Activated B cell treated with CpG ODN at 0.5 μM for 24 hours (primary cell): ENCODE data around the gene PTPRD. TPM values are rescaled to one million over a fixed set of nuclear protein-coding genes. Genes with fewer than 3 reads are reported as not detected.

Experiments
- ATAC-seq: fragments of 200-7000 bp; cut with Tn5 transposase; one replicate; pipeline ENCODE4 v1.10.0; 2021; ENCODE audit warnings: low read depth, mild to moderate bottlenecking, moderate library complexity
- CTCF ChIA-PET: fragments of 350-600 bp; sonication (Branson Sonifier 250); formaldehyde crosslinking; loops from one replicate; lab custom pipeline; 2021; ENCODE audit warnings: antibody characterized with exemption; lab: Charles Lee
- POLR2A ChIA-PET: fragments of 350-600 bp; sonication (Branson Sonifier 250); formaldehyde crosslinking; loops from one replicate; lab custom pipeline; 2021; ENCODE audit warnings: antibody characterized with exemption; lab: Charles Lee
- DNase-seq: peaks from one replicate; pipeline ENCODE4 v3.0.0; 2022
- H3K27ac Mint-ChIP-seq: one replicate; pipeline ENCODE4 v1.8.0; 2020; ENCODE audit warnings: mixed read lengths
- H3K27me3 Mint-ChIP-seq: one replicate; pipeline ENCODE4 v1.8.0; 2021; ENCODE audit warnings: mixed read lengths
- H3K36me3 Mint-ChIP-seq: one replicate; pipeline ENCODE4 v1.8.0; 2021; ENCODE audit warnings: low read depth, mixed read lengths
- H3K4me1 Mint-ChIP-seq: one replicate; pipeline ENCODE4 v1.8.0; 2021; ENCODE audit warnings: mixed read lengths
- H3K4me3 Mint-ChIP-seq: one replicate; pipeline ENCODE4 v1.8.0; 2020; ENCODE audit warnings: mild to moderate bottlenecking, mixed read lengths
- H3K9me3 Mint-ChIP-seq: one replicate; pipeline ENCODE4 v1.8.0; 2020; ENCODE audit warnings: mixed read lengths
- intact Hi-C: fragments of 100-400 bp; cut with micrococcal nuclease; formaldehyde crosslinking; loops from one replicate; pipeline ENCODE4 v1.15.1; 2024
- total RNA-seq: library from RNA; stranded (reverse); gene quantifications from 2 replicates; pipeline ENCODE4 v1.2.3, GENCODE V29; 2022
- TF ChIP-seq, protein P1 (sequence below): fragments of 200-600 bp; IDR thresholded peaks from one replicate; pipeline ENCODE4 v1.8.0; 2022; ENCODE audit warnings: antibody characterized with exemption, mild to moderate bottlenecking

The PTPRD gene
- total RNA-seq, 1 donor from 2014 or later = 0.04 TPM

DNA sequence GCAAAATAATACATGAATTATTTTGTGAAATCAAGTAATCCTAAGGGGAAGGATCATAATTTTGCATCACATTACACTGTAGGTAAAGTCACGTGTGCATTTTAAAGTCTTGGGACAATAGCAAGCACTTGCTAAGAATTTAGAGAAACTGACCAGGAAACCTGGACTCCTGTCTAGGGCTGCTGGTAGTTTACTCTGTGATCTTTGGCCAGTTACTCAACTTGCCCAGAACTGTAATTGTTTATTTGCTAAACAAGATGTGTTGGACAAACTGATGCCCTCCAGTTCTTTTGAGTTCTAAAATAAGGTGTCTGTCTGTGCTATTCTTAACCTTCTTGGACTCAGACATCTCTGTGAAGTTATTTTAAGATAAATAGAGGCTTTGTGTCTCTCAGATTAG is 2218.5 kb downstream of the PTPRD start:
- Mint-ChIP-seq H3K4me1 (no peaks in the 10 kb centered on the region), H3K27ac (no peak overlapping the region), H3K4me3 (no peak overlapping the region), H3K9me3 (no peaks in the 10 kb centered on the region), H3K27me3 (no peaks in the 10 kb centered on the region), H3K36me3 (no peaks in the 10 kb centered on the region)
- ChIA-PET POLR2A (no interaction called here), CTCF (no interaction called here)
- TF ChIP-seq, protein P1, sequence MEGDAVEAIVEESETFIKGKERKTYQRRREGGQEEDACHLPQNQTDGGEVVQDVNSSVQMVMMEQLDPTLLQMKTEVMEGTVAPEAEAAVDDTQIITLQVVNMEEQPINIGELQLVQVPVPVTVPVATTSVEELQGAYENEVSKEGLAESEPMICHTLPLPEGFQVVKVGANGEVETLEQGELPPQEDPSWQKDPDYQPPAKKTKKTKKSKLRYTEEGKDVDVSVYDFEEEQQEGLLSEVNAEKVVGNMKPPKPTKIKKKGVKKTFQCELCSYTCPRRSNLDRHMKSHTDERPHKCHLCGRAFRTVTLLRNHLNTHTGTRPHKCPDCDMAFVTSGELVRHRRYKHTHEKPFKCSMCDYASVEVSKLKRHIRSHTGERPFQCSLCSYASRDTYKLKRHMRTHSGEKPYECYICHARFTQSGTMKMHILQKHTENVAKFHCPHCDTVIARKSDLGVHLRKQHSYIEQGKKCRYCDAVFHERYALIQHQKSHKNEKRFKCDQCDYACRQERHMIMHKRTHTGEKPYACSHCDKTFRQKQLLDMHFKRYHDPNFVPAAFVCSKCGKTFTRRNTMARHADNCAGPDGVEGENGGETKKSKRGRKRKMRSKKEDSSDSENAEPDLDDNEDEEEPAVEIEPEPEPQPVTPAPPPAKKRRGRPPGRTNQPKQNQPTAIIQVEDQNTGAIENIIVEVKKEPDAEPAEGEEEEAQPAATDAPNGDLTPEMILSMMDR = no peak
- ATAC-seq = no peak
- DNase-seq = no peak
- intact Hi-C loops = no loop called here

DNA sequence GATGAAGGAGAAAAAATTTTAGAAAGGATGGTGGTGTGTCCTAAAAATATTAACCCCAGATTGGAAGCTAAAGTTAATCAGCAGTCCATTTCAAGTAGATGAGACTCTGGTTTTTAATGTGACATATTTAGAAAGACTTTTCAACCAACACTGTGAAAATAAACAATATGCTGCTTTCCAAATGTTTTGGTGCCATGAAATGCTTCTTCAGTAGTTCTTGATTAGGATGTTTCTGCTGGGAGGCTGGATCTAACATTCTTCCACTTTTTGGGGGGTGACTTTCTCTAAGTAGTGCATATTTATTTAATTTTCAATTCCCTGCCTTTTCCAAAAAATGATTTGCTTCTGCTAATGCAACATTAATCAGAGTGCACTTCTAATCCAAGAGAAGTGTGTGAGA is 2219.9 kb downstream of the PTPRD start:
- Mint-ChIP-seq H3K36me3 (no peaks in the 10 kb centered on the region), H3K9me3 (no peaks in the 10 kb centered on the region), H3K27me3 (no peaks in the 10 kb centered on the region), H3K27ac (no peak overlapping the region), H3K4me1 (no peaks in the 10 kb centered on the region), H3K4me3 (no peak overlapping the region)
- DNase-seq (no peak), ATAC-seq (no peak)
- intact Hi-C loops = no loop called here
- TF ChIP-seq, protein P1 = no peak
- POLR2A ChIA-PET = no interaction called here
- CTCF ChIA-PET = no interaction called here

DNA sequence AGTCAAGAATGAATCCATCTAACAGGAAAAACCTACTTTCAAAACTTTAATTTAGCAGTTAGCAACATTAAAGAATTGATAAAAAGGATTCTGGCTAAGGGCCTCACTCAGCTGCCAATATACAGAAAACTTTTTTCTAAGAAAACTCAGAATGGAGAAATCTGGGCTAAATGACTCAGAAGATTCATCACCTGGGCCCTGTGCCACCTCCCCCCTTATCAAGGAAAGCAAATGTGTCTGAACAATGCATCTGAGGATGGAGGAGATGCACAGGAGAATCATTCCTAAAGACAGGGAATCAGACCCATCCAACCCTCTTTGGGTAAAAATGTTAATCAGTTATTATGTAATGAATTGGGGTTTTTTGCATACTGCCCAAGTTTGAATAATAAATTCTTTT is 2221.2 kb downstream of the PTPRD start:
- Mint-ChIP-seq H3K9me3 (no peaks in the 10 kb centered on the region), H3K27me3 (no peaks in the 10 kb centered on the region), H3K4me1 (no peaks in the 10 kb centered on the region), H3K27ac (no peak overlapping the region), H3K36me3 (no peaks in the 10 kb centered on the region), H3K4me3 (no peak overlapping the region)
- DNase-seq (no peak), ATAC-seq (no peak)
- ChIA-PET CTCF (no interaction called here), POLR2A (no interaction called here)
- TF ChIP-seq, protein P1 = no peak
- intact Hi-C loops = no loop called here

DNA sequence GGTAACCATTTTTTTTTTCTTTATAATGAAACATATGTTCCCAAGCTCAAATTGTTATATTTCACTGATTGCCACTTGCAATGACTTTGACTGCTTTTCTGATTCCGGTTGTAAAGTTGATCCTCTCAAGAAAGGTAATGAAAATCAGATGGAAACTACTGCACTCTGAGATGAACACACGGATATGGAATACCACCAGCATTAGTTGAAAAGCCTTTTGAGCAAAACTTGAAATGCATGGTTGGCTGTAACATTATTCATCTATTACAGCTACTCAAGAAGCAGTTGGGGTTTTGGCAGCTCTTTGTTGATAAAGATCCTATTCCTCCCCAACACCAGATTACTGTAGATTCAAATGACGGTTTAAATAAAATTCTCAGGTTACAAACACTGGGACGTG is 2221.7 kb downstream of the PTPRD start:
- ATAC-seq = no peak
- Mint-ChIP-seq H3K36me3 (no peaks in the 10 kb centered on the region), H3K4me1 (no peaks in the 10 kb centered on the region), H3K4me3 (no peak overlapping the region), H3K27me3 (no peaks in the 10 kb centered on the region), H3K27ac (no peak overlapping the region), H3K9me3 (no peaks in the 10 kb centered on the region)
- intact Hi-C loops = no loop called here
- ChIA-PET POLR2A (no interaction called here), CTCF (no interaction called here)
- DNase-seq = no peak
- TF ChIP-seq, protein P1 = no peak

DNA sequence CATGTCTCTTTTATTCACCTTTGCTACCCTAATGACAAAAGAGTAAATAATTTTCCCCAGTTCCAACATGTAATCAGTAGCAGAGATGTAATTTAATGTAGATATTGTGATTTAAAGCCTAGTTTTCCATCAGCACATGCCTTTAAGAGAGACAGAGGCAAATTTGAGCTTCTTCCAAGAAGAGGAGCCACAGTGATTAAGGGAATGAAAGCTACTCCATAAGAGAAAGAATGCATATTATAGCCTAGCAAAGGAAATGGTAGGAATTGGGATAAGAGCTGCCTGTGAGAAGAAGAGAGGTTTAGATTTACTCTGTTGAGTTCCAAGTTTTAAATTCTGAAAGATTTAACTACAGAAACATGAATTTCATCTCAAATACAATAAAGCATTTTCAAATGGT is 2222.2 kb downstream of the PTPRD start:
- intact Hi-C loops = no loop called here
- Mint-ChIP-seq H3K27me3 (no peaks in the 10 kb centered on the region), H3K9me3 (no peaks in the 10 kb centered on the region), H3K36me3 (no peaks in the 10 kb centered on the region), H3K27ac (no peak overlapping the region), H3K4me3 (no peak overlapping the region), H3K4me1 (no peaks in the 10 kb centered on the region)
- DNase-seq (no peak), ATAC-seq (no peak)
- POLR2A ChIA-PET = no interaction called here
- CTCF ChIA-PET = no interaction called here
- TF ChIP-seq, protein P1 = no peak
